ENCODE data around the gene ZNF532. TPM values are rescaled to one million over a fixed set of nuclear protein-coding genes. Genes with fewer than 3 reads are reported as not detected.
"Not testable (repeated sequence)": the region's sequence is repeated elsewhere in the genome, so short reads cannot be mapped to it uniquely, and the experiment has no call there.

Gene ZNF532
- total RNA-seq, 1 donor: 7.3 TPM

GRCh38 chr18:58848685-58849084, 16.0 kb upstream of the ZNF532 start:
- no peak for DNase-seq (ENCODE audit: low read depth in 2 of 3, low spot score in 2 of 3)

- no peak for DNase-seq (ENCODE audit: low read depth in 2 of 3, low spot score in 2 of 3)
Measured at GRCh38 chr18:58850786-58851469, 13.7 kb upstream of the ZNF532 start.

- DNase-seq (ENCODE audit: low read depth in 2 of 3, low spot score in 2 of 3): no peak
Measured at GRCh38 chr18:58851856-58852255, 12.8 kb upstream of the ZNF532 start.

- DNase-seq (ENCODE audit: low read depth in 2 of 3, low spot score in 2 of 3): no peak
Measured at GRCh38 chr18:58852629-58853028, 12.0 kb upstream of the ZNF532 start.

GRCh38 chr18:58853561-58853960, 11.1 kb upstream of the ZNF532 start:
- DNase-seq (ENCODE audit: low read depth in 2 of 3, low spot score in 2 of 3): no peak

GRCh38 chr18:58855521-58855920, 9.2 kb upstream of the ZNF532 start:
- DNase-seq (ENCODE audit: low read depth in 2 of 3, low spot score in 2 of 3): not testable (repeated sequence)

GRCh38 chr18:58856881-58857280, 7.8 kb upstream of the ZNF532 start:
- DNase-seq (ENCODE audit: low read depth in 2 of 3, low spot score in 2 of 3): no peak

- no peak for DNase-seq (ENCODE audit: low read depth in 2 of 3, low spot score in 2 of 3)
Measured at GRCh38 chr18:58858591-58859468, 5.8 kb upstream of the ZNF532 start.

GRCh38 chr18:58859907-58860306, 4.8 kb upstream of the ZNF532 start:
- no peak for DNase-seq (ENCODE audit: low read depth in 2 of 3, low spot score in 2 of 3)

GRCh38 chr18:58860747-58861231, 3.9 kb upstream of the ZNF532 start:
- DNase-seq (ENCODE audit: low read depth in 2 of 3, low spot score in 2 of 3): no peak

- DNase-seq (ENCODE audit: low read depth in 2 of 3, low spot score in 2 of 3): no peak
Measured at GRCh38 chr18:58861353-58861752, 3.3 kb upstream of the ZNF532 start.

- no peak for DNase-seq (ENCODE audit: low read depth in 2 of 3, low spot score in 2 of 3)
Measured at GRCh38 chr18:58861861-58862301, 2.8 kb upstream of the ZNF532 start.

- DNase-seq (ENCODE audit: low read depth in 2 of 3, low spot score in 2 of 3): no peak
Measured at GRCh38 chr18:58862356-58862755, 2.3 kb upstream of the ZNF532 start.

- DNase-seq (ENCODE audit: low read depth in 2 of 3, low spot score in 2 of 3): peak in 2 of 3 donors; percentile 29 to 55
Measured at GRCh38 chr18:58862851-58863538, 1.7 kb upstream of the ZNF532 start.

GRCh38 chr18:58863539-58864145, 1.0 kb upstream of the ZNF532 start:
- DNase-seq (ENCODE audit: low read depth in 2 of 3, low spot score in 2 of 3): peak in 2 of 3 donors; percentile 34 to 52

- DNase-seq (ENCODE audit: low read depth in 2 of 3, low spot score in 2 of 3): no peak
Measured at GRCh38 chr18:58865033-58865590, 435 bp downstream of the ZNF532 start.

- DNase-seq (ENCODE audit: low read depth in 2 of 3, low spot score in 2 of 3): no peak
Measured at GRCh38 chr18:58865701-58866065, 1.0 kb downstream of the ZNF532 start.

GRCh38 chr18:58866066-58866772, 1.5 kb downstream of the ZNF532 start:
- DNase-seq (ENCODE audit: low read depth in 2 of 3, low spot score in 2 of 3): no peak

GRCh38 chr18:58866773-58867150, 2.1 kb downstream of the ZNF532 start:
- no peak for DNase-seq (ENCODE audit: low read depth in 2 of 3, low spot score in 2 of 3)
